ENCODE measurements around the gene FHIP1B.

The FHIP1B gene

GRCh38 chr11:6245536-6245935, 11.1 kb upstream of the FHIP1B start:
- no peak for DNase-seq
- no peaks in the 10 kb centered on the region for H3K36me3 ChIP-seq
- H3K4me3 ChIP-seq (ENCODE audit: low read depth, low read length): no peak overlapping the region
- no peak overlapping the region for H3K27ac ChIP-seq
- TF ChIP-seq, protein P1, sequence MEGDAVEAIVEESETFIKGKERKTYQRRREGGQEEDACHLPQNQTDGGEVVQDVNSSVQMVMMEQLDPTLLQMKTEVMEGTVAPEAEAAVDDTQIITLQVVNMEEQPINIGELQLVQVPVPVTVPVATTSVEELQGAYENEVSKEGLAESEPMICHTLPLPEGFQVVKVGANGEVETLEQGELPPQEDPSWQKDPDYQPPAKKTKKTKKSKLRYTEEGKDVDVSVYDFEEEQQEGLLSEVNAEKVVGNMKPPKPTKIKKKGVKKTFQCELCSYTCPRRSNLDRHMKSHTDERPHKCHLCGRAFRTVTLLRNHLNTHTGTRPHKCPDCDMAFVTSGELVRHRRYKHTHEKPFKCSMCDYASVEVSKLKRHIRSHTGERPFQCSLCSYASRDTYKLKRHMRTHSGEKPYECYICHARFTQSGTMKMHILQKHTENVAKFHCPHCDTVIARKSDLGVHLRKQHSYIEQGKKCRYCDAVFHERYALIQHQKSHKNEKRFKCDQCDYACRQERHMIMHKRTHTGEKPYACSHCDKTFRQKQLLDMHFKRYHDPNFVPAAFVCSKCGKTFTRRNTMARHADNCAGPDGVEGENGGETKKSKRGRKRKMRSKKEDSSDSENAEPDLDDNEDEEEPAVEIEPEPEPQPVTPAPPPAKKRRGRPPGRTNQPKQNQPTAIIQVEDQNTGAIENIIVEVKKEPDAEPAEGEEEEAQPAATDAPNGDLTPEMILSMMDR (IDR thresholded peaks at IDR 0.05; ENCODE audit: low read depth, low read length): no peak
- H3K9me3 ChIP-seq (ENCODE audit: severe bottlenecking): no peaks in the 10 kb centered on the region
- H3K27me3 ChIP-seq (ENCODE audit: insufficient read depth, low read depth, severe bottlenecking): no peaks in the 10 kb centered on the region

DNA sequence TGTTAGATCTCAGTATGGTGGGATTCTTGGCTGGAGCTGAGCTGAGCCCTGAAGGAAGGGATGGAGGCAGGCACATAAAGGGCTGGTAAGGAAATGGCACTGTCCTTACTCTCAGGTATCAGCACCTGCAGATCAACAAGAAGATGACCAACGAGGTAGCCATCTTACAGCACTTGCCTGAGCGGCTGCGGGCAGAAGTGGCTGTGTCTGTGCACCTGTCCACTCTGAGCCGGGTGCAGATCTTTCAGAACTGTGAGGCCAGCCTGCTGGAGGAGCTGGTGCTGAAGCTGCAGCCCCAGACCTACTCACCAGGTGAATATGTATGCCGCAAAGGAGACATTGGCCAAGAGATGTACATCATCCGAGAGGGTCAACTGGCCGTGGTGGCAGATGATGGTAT, 6.9 kb upstream of the FHIP1B start:
- H3K27me3 ChIP-seq (ENCODE audit: insufficient read depth, low read depth, severe bottlenecking): peaks cover 3% of the 10 kb centered on the region
- no peak for DNase-seq
- no peaks in the 10 kb centered on the region for H3K9me3 ChIP-seq (ENCODE audit: severe bottlenecking)
- TF ChIP-seq, protein P1 (IDR thresholded peaks at IDR 0.05; ENCODE audit: low read depth, low read length): no peak
- H3K4me3 ChIP-seq (ENCODE audit: low read depth, low read length): no peak overlapping the region
- H3K36me3 ChIP-seq: no peaks in the 10 kb centered on the region
- H3K27ac ChIP-seq: no peak overlapping the region

DNA sequence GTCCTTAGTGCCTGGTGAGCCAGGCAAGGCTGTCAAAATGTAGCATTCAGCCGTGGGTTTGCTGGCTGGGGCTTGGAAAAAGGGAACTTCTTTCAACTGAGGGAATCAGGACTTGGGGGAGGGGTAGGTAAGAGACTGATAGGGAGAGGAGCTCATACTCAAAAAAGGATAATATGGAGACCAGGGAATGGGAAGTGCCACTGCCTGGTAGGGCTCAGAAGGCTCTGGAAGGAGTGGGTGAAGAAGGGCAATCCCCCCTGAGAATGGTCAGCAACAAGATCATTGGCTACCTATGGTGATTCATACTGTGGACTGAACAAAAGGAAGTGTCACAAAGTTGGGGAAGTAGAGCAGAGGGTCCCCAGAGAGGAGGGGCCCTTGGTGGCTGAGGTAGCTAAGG, 6.3 kb upstream of the FHIP1B start:
- no peak for DNase-seq
- Histone ChIP-seq H3K27me3 (ENCODE audit: insufficient read depth, low read depth, severe bottlenecking) (peaks cover 3% of the 10 kb centered on the region), H3K36me3 (no peaks in the 10 kb centered on the region), H3K9me3 (ENCODE audit: severe bottlenecking) (no peaks in the 10 kb centered on the region), H3K4me3 (ENCODE audit: low read depth, low read length) (no peak overlapping the region), H3K27ac (no peak overlapping the region)
- TF ChIP-seq, protein P1 (IDR thresholded peaks at IDR 0.05; ENCODE audit: low read depth, low read length): no peak

DNA sequence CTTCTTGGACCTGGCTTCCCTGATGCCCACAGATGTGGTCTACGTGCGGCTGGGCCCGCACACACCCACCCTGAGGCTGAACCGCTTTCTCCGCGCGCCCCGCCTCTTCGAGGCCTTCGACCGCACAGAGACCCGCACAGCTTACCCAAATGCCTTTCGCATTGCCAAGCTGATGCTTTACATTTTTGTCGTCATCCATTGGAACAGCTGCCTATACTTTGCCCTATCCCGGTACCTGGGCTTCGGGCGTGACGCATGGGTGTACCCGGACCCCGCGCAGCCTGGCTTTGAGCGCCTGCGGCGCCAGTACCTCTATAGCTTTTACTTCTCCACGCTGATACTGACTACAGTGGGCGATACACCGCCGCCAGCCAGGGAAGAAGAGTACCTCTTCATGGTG, 5.7 kb upstream of the FHIP1B start:
- no peaks in the 10 kb centered on the region for H3K36me3 ChIP-seq
- H3K4me3 ChIP-seq (ENCODE audit: low read depth, low read length): no peak overlapping the region
- peaks cover 3% of the 10 kb centered on the region for H3K27me3 ChIP-seq (ENCODE audit: insufficient read depth, low read depth, severe bottlenecking)
- no peak for DNase-seq
- TF ChIP-seq, protein P1 (IDR thresholded peaks at IDR 0.05; ENCODE audit: low read depth, low read length): no peak
- no peaks in the 10 kb centered on the region for H3K9me3 ChIP-seq (ENCODE audit: severe bottlenecking)
- H3K27ac ChIP-seq: no peak overlapping the region

DNA sequence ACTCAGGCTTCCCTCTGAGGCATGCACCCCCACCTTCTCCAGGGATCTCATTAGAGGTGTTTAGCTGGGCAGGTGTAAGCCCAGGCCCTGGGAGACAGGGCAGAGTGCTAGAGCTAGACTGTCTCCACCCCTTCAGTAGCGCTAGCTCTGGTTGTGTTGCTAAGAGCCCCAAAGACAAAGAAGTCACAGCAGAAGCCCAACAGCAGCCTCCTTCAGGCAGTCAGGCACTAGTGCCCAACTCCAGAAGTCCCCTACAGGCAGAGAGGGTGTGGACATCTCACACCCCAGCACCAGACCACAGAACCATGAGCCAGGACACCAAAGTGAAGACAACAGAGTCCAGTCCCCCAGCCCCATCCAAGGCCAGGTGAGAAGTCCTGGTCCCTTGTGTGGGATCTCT, 4.5 kb upstream of the FHIP1B start, which contains the start of gene CNGA4:
Gene CNGA4 (plus strand): TSS at position 188 of the 400 bp plus-strand sequence. CDS start 118 bp downstream, at position 306.
- H3K36me3 ChIP-seq: no peaks in the 10 kb centered on the region
- no peak within 1 kb of the TSS for H3K27ac ChIP-seq
- H3K9me3 ChIP-seq (ENCODE audit: severe bottlenecking): no peaks in the 10 kb centered on the region
- no peak for DNase-seq
- TF ChIP-seq, protein P1 (IDR thresholded peaks at IDR 0.05; ENCODE audit: low read depth, low read length): no peak
- no peak within 1 kb of the TSS for H3K4me3 ChIP-seq (ENCODE audit: low read depth, low read length)
- H3K27me3 ChIP-seq (ENCODE audit: insufficient read depth, low read depth, severe bottlenecking): peaks cover 3% of the 10 kb centered on the region

- H3K36me3 ChIP-seq: no peaks in the 10 kb centered on the region
- no peak for DNase-seq
- peaks cover 3% of the 10 kb centered on the region for H3K27me3 ChIP-seq (ENCODE audit: insufficient read depth, low read depth, severe bottlenecking)
- H3K4me3 ChIP-seq (ENCODE audit: low read depth, low read length): no peak overlapping the region
- TF ChIP-seq, protein P1 (IDR thresholded peaks at IDR 0.05; ENCODE audit: low read depth, low read length): no peak
- no peaks in the 10 kb centered on the region for H3K9me3 ChIP-seq (ENCODE audit: severe bottlenecking)
- H3K27ac ChIP-seq: no peak overlapping the region
Measured at GRCh38 chr11:6237761-6238302, 3.4 kb upstream of the FHIP1B start.

Measured in WERI-Rb-1 (cell line).